ENCODE results near the gene DNAJC28.

DNA sequence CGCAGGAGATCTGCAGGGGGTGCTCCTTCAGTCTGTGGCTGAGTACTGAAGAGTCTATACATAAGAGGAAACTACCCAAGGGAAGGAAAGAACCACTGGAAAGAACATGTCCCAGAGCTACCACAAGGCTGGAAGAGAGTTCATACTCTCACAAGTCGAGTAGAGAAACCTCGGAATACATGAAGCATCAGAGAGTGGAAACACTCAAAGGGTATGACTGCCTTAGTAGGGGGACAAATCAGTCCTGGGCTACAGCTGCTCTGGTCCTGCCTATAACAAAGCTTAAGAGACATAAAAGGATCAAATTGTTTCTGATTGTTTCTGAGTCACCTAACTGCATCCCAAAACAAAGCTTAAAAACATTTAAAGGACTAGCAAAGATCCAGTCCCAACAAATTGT is 39.2 kb downstream of the DNAJC28 start:
- TF ChIP-seq, protein P1, sequence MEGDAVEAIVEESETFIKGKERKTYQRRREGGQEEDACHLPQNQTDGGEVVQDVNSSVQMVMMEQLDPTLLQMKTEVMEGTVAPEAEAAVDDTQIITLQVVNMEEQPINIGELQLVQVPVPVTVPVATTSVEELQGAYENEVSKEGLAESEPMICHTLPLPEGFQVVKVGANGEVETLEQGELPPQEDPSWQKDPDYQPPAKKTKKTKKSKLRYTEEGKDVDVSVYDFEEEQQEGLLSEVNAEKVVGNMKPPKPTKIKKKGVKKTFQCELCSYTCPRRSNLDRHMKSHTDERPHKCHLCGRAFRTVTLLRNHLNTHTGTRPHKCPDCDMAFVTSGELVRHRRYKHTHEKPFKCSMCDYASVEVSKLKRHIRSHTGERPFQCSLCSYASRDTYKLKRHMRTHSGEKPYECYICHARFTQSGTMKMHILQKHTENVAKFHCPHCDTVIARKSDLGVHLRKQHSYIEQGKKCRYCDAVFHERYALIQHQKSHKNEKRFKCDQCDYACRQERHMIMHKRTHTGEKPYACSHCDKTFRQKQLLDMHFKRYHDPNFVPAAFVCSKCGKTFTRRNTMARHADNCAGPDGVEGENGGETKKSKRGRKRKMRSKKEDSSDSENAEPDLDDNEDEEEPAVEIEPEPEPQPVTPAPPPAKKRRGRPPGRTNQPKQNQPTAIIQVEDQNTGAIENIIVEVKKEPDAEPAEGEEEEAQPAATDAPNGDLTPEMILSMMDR (conservative IDR thresholded peaks at IDR 0.05; ENCODE audit: low read depth in 2 of 2) = no peak
- TF ChIP-seq POLR2AphosphoS5 (IDR thresholded peaks at IDR 0.05; ENCODE audit: low read depth) (no peak), JUNB (IDR thresholded peaks at IDR 0.05; ENCODE audit: unreplicated experiment) (no peak), EZH2 (IDR thresholded peaks at IDR 0.05; ENCODE audit: low read depth, unreplicated experiment) (no peak), EZH2phosphoT487 (IDR thresholded peaks at IDR 0.05; ENCODE audit: unreplicated experiment) (no peak), STAT1 (IDR thresholded peaks at IDR 0.05; ENCODE audit: unreplicated experiment) (no peak), CREB1 (CRISPR knock-in tag; IDR thresholded peaks at IDR 0.05; ENCODE audit: low read depth) (no peak), NANOG (IDR thresholded peaks at IDR 0.05; ENCODE audit: borderline replicate concordance) (no peak), ZNF114 (CRISPR knock-in tag; IDR thresholded peaks at IDR 0.05) (no peak), ZNF331 (CRISPR knock-in tag; IDR thresholded peaks at IDR 0.05; ENCODE audit: low read depth) (no peak)
- TF ChIP-seq, protein P2, sequence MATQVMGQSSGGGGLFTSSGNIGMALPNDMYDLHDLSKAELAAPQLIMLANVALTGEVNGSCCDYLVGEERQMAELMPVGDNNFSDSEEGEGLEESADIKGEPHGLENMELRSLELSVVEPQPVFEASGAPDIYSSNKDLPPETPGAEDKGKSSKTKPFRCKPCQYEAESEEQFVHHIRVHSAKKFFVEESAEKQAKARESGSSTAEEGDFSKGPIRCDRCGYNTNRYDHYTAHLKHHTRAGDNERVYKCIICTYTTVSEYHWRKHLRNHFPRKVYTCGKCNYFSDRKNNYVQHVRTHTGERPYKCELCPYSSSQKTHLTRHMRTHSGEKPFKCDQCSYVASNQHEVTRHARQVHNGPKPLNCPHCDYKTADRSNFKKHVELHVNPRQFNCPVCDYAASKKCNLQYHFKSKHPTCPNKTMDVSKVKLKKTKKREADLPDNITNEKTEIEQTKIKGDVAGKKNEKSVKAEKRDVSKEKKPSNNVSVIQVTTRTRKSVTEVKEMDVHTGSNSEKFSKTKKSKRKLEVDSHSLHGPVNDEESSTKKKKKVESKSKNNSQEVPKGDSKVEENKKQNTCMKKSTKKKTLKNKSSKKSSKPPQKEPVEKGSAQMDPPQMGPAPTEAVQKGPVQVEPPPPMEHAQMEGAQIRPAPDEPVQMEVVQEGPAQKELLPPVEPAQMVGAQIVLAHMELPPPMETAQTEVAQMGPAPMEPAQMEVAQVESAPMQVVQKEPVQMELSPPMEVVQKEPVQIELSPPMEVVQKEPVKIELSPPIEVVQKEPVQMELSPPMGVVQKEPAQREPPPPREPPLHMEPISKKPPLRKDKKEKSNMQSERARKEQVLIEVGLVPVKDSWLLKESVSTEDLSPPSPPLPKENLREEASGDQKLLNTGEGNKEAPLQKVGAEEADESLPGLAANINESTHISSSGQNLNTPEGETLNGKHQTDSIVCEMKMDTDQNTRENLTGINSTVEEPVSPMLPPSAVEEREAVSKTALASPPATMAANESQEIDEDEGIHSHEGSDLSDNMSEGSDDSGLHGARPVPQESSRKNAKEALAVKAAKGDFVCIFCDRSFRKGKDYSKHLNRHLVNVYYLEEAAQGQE (IDR thresholded peaks at IDR 0.05; ENCODE audit: unreplicated experiment) = no peak
- TF ChIP-seq, protein P3, sequence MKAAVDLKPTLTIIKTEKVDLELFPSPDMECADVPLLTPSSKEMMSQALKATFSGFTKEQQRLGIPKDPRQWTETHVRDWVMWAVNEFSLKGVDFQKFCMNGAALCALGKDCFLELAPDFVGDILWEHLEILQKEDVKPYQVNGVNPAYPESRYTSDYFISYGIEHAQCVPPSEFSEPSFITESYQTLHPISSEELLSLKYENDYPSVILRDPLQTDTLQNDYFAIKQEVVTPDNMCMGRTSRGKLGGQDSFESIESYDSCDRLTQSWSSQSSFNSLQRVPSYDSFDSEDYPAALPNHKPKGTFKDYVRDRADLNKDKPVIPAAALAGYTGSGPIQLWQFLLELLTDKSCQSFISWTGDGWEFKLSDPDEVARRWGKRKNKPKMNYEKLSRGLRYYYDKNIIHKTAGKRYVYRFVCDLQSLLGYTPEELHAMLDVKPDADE (IDR thresholded peaks at IDR 0.05) = no peak
- TF ChIP-seq, protein P4, sequence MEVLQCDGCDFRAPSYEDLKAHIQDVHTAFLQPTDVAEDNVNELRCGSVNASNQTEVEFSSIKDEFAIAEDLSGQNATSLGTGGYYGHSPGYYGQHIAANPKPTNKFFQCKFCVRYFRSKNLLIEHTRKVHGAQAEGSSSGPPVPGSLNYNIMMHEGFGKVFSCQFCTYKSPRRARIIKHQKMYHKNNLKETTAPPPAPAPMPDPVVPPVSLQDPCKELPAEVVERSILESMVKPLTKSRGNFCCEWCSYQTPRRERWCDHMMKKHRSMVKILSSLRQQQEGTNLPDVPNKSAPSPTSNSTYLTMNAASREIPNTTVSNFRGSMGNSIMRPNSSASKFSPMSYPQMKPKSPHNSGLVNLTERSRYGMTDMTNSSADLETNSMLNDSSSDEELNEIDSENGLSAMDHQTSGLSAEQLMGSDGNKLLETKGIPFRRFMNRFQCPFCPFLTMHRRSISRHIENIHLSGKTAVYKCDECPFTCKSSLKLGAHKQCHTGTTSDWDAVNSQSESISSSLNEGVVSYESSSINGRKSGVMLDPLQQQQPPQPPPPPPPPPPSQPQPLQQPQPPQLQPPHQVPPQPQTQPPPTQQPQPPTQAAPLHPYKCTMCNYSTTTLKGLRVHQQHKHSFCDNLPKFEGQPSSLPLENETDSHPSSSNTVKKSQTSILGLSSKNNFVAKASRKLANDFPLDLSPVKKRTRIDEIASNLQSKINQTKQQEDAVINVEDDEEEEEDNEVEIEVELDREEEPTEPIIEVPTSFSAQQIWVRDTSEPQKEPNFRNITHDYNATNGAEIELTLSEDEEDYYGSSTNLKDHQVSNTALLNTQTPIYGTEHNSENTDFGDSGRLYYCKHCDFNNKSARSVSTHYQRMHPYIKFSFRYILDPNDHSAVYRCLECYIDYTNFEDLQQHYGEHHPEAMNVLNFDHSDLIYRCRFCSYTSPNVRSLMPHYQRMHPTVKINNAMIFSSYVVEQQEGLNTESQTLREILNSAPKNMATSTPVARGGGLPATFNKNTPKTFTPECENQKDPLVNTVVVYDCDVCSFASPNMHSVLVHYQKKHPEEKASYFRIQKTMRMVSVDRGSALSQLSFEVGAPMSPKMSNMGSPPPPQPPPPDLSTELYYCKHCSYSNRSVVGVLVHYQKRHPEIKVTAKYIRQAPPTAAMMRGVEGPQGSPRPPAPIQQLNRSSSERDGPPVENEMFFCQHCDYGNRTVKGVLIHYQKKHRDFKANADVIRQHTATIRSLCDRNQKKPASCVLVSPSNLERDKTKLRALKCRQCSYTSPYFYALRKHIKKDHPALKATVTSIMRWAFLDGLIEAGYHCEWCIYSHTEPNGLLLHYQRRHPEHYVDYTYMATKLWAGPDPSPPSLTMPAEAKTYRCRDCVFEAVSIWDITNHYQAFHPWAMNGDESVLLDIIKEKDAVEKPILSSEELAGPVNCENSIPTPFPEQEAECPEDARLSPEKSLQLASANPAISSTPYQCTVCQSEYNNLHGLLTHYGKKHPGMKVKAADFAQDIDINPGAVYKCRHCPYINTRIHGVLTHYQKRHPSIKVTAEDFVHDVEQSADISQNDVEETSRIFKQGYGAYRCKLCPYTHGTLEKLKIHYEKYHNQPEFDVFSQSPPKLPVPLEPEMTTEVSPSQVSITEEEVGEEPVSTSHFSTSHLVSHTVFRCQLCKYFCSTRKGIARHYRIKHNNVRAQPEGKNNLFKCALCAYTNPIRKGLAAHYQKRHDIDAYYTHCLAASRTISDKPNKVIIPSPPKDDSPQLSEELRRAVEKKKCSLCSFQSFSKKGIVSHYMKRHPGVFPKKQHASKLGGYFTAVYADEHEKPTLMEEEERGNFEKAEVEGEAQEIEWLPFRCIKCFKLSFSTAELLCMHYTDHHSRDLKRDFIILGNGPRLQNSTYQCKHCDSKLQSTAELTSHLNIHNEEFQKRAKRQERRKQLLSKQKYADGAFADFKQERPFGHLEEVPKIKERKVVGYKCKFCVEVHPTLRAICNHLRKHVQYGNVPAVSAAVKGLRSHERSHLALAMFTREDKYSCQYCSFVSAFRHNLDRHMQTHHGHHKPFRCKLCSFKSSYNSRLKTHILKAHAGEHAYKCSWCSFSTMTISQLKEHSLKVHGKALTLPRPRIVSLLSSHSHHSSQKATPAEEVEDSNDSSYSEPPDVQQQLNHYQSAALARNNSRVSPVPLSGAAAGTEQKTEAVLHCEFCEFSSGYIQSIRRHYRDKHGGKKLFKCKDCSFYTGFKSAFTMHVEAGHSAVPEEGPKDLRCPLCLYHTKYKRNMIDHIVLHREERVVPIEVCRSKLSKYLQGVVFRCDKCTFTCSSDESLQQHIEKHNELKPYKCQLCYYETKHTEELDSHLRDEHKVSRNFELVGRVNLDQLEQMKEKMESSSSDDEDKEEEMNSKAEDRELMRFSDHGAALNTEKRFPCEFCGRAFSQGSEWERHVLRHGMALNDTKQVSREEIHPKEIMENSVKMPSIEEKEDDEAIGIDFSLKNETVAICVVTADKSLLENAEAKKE (CRISPR knock-in tag; IDR thresholded peaks at IDR 0.05) = no peak
